Measurements from ENCODE around the gene MAPKBP1. TPM values are rescaled to one million over a fixed set of nuclear protein-coding genes. Genes with fewer than 3 reads are reported as not detected.

Gene MAPKBP1
- total and polyA plus RNA-seq, 2 of the 13 experiments (the other 11 are each of a cell fraction or from before 2014, with no cell fraction given), result 3.0 to 7.3 TPM

DNA sequence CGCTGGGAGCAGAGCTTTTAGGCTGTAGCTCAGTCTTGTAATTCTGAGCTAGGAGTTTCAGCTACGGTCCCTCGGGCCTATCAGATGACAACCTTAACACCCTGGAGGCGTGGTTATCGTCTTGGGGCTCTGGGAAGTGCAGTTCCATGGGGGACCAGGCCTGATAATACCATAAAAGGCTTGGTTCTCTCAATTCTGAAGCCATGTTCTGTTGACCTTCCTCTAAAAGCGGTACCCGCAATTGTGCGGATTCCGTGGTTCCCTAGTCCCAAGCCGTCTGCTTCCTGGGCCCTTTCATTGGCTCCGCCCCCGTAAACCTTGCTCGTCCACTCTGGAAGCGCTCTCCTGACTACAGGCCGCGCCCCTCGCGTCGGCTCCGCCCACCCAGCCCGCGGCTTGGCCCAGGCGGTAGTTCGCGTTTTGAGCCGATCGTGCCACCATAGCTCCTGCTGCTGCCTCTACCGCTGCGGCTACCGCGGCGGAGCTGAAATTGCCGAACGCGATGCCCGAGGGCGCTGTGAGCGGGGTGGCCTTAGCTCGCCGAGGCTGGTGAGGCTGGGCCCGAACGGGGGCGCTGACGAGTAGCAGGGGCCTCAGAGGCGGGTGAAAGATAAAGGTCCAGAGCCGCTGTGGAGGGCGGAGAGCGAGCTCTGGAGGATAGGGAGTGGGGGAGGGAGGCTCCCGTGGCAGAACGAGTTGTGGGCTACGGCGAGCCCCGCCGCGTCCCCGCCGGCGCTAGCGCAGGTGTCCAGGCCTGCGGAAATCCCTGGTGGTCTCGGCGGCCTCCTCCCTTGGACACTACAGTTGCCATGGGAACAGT is at the start of gene MAPKBP1 (continued):
- TF ChIP-seq, protein P1, sequence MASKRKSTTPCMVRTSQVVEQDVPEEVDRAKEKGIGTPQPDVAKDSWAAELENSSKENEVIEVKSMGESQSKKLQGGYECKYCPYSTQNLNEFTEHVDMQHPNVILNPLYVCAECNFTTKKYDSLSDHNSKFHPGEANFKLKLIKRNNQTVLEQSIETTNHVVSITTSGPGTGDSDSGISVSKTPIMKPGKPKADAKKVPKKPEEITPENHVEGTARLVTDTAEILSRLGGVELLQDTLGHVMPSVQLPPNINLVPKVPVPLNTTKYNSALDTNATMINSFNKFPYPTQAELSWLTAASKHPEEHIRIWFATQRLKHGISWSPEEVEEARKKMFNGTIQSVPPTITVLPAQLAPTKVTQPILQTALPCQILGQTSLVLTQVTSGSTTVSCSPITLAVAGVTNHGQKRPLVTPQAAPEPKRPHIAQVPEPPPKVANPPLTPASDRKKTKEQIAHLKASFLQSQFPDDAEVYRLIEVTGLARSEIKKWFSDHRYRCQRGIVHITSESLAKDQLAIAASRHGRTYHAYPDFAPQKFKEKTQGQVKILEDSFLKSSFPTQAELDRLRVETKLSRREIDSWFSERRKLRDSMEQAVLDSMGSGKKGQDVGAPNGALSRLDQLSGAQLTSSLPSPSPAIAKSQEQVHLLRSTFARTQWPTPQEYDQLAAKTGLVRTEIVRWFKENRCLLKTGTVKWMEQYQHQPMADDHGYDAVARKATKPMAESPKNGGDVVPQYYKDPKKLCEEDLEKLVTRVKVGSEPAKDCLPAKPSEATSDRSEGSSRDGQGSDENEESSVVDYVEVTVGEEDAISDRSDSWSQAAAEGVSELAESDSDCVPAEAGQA (IDR thresholded peaks at IDR 0.05; ENCODE audit: low read depth), result peak; percentile 83
- TF ChIP-seq, protein P1 (CRISPR knock-in tag; IDR thresholded peaks at IDR 0.05; ENCODE audit: borderline replicate concordance), result no peak
- TF ChIP-seq, protein P2, sequence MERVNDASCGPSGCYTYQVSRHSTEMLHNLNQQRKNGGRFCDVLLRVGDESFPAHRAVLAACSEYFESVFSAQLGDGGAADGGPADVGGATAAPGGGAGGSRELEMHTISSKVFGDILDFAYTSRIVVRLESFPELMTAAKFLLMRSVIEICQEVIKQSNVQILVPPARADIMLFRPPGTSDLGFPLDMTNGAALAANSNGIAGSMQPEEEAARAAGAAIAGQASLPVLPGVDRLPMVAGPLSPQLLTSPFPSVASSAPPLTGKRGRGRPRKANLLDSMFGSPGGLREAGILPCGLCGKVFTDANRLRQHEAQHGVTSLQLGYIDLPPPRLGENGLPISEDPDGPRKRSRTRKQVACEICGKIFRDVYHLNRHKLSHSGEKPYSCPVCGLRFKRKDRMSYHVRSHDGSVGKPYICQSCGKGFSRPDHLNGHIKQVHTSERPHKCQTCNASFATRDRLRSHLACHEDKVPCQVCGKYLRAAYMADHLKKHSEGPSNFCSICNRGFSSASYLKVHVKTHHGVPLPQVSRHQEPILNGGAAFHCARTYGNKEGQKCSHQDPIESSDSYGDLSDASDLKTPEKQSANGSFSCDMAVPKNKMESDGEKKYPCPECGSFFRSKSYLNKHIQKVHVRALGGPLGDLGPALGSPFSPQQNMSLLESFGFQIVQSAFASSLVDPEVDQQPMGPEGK (CRISPR knock-in tag; IDR thresholded peaks at IDR 0.05), result peak; percentile 44; the same call in 1 of the 2 replicates
- TF ChIP-seq, protein P3, sequence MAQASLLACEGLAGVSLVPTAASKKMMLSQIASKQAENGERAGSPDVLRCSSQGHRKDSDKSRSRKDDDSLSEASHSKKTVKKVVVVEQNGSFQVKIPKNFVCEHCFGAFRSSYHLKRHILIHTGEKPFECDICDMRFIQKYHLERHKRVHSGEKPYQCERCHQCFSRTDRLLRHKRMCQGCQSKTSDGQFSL (CRISPR knock-in tag; IDR thresholded peaks at IDR 0.05), result peak; percentile 83; the same call in 1 of the 2 replicates
- TF ChIP-seq SRSF9 (IDR thresholded peaks at IDR 0.05; ENCODE audit: borderline replicate concordance, insufficient read depth, low read depth, low read length, poor library complexity, severe bottlenecking) (no peak), ZNF225 (CRISPR knock-in tag; IDR thresholded peaks at IDR 0.05) (no peak), RBM39 (IDR thresholded peaks at IDR 0.05; ENCODE audit: low read depth, low read length, poor library complexity, severe bottlenecking) (peak; percentile 71), GABPB1 (CRISPR knock-in tag; IDR thresholded peaks at IDR 0.05) (peak; percentile 87), ZNF207 (IDR thresholded peaks at IDR 0.05; ENCODE audit: borderline replicate concordance) (no peak), ZNF317 (CRISPR knock-in tag; IDR thresholded peaks at IDR 0.05) (peak; percentile 36; the same call in 1 of the 2 replicates), KLF6 (CRISPR knock-in tag; IDR thresholded peaks at IDR 0.05) (no peak; the same call in 1 of the 2 replicates), DNMT1 (CRISPR knock-in tag; IDR thresholded peaks at IDR 0.05) (no peak), KMT2A (CRISPR knock-in tag; IDR thresholded peaks at IDR 0.05) (peak; percentile 97), FOXJ3 (CRISPR knock-in tag; IDR thresholded peaks at IDR 0.05; ENCODE audit: borderline replicate concordance) (peak; percentile 58; the same call in 1 of the 2 replicates), ZNF878 (CRISPR knock-in tag; IDR thresholded peaks at IDR 0.05) (0 out of 2 replicates have a peak, but pooled peaks have one; percentile 69), HOXA5 (CRISPR knock-in tag; IDR thresholded peaks at IDR 0.05) (peak; percentile 94)
- TF ChIP-seq, protein P4, sequence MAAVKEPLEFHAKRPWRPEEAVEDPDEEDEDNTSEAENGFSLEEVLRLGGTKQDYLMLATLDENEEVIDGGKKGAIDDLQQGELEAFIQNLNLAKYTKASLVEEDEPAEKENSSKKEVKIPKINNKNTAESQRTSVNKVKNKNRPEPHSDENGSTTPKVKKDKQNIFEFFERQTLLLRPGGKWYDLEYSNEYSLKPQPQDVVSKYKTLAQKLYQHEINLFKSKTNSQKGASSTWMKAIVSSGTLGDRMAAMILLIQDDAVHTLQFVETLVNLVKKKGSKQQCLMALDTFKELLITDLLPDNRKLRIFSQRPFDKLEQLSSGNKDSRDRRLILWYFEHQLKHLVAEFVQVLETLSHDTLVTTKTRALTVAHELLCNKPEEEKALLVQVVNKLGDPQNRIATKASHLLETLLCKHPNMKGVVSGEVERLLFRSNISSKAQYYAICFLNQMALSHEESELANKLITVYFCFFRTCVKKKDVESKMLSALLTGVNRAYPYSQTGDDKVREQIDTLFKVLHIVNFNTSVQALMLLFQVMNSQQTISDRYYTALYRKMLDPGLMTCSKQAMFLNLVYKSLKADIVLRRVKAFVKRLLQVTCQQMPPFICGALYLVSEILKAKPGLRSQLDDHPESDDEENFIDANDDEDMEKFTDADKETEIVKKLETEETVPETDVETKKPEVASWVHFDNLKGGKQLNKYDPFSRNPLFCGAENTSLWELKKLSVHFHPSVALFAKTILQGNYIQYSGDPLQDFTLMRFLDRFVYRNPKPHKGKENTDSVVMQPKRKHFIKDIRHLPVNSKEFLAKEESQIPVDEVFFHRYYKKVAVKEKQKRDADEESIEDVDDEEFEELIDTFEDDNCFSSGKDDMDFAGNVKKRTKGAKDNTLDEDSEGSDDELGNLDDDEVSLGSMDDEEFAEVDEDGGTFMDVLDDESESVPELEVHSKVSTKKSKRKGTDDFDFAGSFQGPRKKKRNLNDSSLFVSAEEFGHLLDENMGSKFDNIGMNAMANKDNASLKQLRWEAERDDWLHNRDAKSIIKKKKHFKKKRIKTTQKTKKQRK (IDR thresholded peaks at IDR 0.05; ENCODE audit: low read length), result no peak
